Gastrocnemius medialis (tissue), 4 donors: ENCODE measurements around the gene MOXD1.

Experiments
- POLR2A ChIP-seq, 2 donors: fragments of 450-650 bp; IDR thresholded peaks; one replicate each; pipeline ENCODE4 v1.6.1; 2017; ENCODE audit warnings: antibody characterized with exemption in 2 of 2, mild to moderate bottlenecking in 2 of 2, moderate library complexity in 2 of 2
- TF ChIP-seq, protein P1 (sequence below), 5 experiments: fragments of 450-650 bp in 3 of 5; fragments of 200-600 bp in 2 of 5; sonication (generic) in 2 of 5; IDR thresholded peaks in 4 of 5; conservative IDR thresholded peaks in 1 of 5; 1 replicate in 4 of 5; 2 replicates in 1 of 5; pipeline ENCODE4 v1.5.1; 2016 to 2019; ENCODE audit warnings: antibody characterized with exemption in 5 of 5, mild to moderate bottlenecking in 3 of 5, moderate library complexity in 3 of 5

DNA sequence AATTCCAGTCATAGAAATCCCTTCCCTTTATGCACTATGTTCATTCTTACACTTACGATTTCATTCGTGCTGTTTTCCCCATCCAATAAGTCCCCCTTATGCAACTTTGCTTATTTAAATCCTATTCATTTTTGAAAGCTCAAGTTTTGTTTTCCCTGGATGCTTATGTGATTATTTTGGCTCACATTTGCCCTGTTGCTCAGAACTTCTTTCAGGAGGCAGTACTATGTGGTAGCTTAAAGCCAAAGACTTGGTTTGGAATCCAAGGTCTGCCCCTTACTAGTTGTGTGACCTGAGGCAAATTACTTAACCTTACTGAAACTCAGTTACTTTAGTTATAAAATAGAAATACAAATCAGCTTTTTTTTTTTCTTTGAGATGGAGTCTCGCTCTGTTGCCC lies 59.6 kb downstream of the MOXD1 start:
- TF ChIP-seq, protein P1, sequence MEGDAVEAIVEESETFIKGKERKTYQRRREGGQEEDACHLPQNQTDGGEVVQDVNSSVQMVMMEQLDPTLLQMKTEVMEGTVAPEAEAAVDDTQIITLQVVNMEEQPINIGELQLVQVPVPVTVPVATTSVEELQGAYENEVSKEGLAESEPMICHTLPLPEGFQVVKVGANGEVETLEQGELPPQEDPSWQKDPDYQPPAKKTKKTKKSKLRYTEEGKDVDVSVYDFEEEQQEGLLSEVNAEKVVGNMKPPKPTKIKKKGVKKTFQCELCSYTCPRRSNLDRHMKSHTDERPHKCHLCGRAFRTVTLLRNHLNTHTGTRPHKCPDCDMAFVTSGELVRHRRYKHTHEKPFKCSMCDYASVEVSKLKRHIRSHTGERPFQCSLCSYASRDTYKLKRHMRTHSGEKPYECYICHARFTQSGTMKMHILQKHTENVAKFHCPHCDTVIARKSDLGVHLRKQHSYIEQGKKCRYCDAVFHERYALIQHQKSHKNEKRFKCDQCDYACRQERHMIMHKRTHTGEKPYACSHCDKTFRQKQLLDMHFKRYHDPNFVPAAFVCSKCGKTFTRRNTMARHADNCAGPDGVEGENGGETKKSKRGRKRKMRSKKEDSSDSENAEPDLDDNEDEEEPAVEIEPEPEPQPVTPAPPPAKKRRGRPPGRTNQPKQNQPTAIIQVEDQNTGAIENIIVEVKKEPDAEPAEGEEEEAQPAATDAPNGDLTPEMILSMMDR (IDR thresholded peaks at IDR 0.05 in 4 of 5, conservative IDR thresholded peaks at IDR 0.05 in 1 of 5) = no peak
- TF ChIP-seq POLR2A (IDR thresholded peaks at IDR 0.05) = no peak
